Measurements from ENCODE around the gene DGCR2. TPM values are rescaled to one million over a fixed set of nuclear protein-coding genes. Genes with fewer than 3 reads are reported as not detected.

Gene DGCR2
- total and polyA plus RNA-seq, 2 of the 8 experiments (the other 6 are each of a cell fraction or from before 2014, with no cell fraction given), result 42.3 to 62.2 TPM

- no peak for TF ChIP-seq TAF7 (optimal IDR thresholded peaks at IDR 0.05; ENCODE audit: borderline replicate concordance, low read depth, low read length)
- no peak for TF ChIP-seq CHD7 (IDR thresholded peaks at IDR 0.05; ENCODE audit: insufficient replicate concordance, low read length)
- peak; percentile 45; the same call in 1 of the 2 replicates for TF ChIP-seq POLR2AphosphoS5 (IDR thresholded peaks at IDR 0.05; ENCODE audit: low read depth, low read length)
- TF ChIP-seq RXRA (IDR thresholded peaks at IDR 0.05; ENCODE audit: insufficient read depth, low read depth, low read length), result no peak
- no peak for TF ChIP-seq JUN (IDR thresholded peaks at IDR 0.05; ENCODE audit: low read depth, low read length)
- no peak for TF ChIP-seq USF2 (IDR thresholded peaks at IDR 0.05; ENCODE audit: low read length)
- TF ChIP-seq CHD2 (IDR thresholded peaks at IDR 0.05; ENCODE audit: low read length), result no peak
- no peak for TF ChIP-seq SP1 (IDR thresholded peaks at IDR 0.05; ENCODE audit: low read depth, low read length)
- 0 out of 2 replicates have a peak, but pooled peaks have one; percentile 49 for TF ChIP-seq MAX (IDR thresholded peaks at IDR 0.05)
Measured at GRCh38 chr22:19122143-19122751, at the start of gene DGCR2 (continued).

All from H1 (cell line).